Lower leg skin (tissue), 3 donors: ENCODE measurements around the gene SLC36A2.

Experiments used
- POLR2A ChIP-seq, 2 donors: fragments of 450-650 bp; IDR thresholded peaks; one replicate each; pipeline ENCODE4 v1.6.1; 2016 to 2017; ENCODE audit warnings: antibody characterized with exemption in 2 of 2, mild to moderate bottlenecking in 1 of 2, moderate library complexity in 1 of 2
- TF ChIP-seq, protein P1 (sequence below), 3 donors: fragments of 450-650 bp; IDR thresholded peaks; one replicate each; pipeline ENCODE4 v1.5.1; 2016; ENCODE audit warnings: antibody characterized with exemption in 3 of 3, mild to moderate bottlenecking in 3 of 3, moderate library complexity in 2 of 3

DNA sequence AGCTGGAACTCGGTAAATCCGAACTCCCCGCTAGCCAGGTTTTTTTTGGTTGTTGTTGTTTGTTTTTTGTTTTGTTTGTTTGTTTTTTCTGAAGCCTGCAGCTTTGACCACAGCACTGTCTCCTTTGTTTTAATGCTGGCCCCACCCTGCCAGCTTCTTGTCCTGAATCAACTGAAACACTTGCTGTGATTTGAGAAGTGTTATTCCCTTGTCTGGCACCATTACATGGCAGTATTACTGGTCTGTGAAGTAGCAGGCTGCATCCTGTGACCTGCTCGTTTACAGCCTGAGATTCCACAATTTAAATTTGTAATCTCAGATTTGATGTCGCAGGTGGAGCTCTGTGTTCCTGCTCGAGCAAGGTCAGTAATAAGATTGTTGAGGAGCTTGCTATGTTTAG lies 1.4 kb upstream of the SLC36A2 start:
- TF ChIP-seq, protein P1, sequence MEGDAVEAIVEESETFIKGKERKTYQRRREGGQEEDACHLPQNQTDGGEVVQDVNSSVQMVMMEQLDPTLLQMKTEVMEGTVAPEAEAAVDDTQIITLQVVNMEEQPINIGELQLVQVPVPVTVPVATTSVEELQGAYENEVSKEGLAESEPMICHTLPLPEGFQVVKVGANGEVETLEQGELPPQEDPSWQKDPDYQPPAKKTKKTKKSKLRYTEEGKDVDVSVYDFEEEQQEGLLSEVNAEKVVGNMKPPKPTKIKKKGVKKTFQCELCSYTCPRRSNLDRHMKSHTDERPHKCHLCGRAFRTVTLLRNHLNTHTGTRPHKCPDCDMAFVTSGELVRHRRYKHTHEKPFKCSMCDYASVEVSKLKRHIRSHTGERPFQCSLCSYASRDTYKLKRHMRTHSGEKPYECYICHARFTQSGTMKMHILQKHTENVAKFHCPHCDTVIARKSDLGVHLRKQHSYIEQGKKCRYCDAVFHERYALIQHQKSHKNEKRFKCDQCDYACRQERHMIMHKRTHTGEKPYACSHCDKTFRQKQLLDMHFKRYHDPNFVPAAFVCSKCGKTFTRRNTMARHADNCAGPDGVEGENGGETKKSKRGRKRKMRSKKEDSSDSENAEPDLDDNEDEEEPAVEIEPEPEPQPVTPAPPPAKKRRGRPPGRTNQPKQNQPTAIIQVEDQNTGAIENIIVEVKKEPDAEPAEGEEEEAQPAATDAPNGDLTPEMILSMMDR (IDR thresholded peaks at IDR 0.05), result no peak
- no peak for TF ChIP-seq POLR2A (IDR thresholded peaks at IDR 0.05)
